ENCODE data around the gene PCDHGA3.
"Not testable (repeated sequence)": the region's sequence is repeated elsewhere in the genome, so short reads cannot be mapped to it uniquely, and the experiment has no call there.

Gene PCDHGA3

DNA sequence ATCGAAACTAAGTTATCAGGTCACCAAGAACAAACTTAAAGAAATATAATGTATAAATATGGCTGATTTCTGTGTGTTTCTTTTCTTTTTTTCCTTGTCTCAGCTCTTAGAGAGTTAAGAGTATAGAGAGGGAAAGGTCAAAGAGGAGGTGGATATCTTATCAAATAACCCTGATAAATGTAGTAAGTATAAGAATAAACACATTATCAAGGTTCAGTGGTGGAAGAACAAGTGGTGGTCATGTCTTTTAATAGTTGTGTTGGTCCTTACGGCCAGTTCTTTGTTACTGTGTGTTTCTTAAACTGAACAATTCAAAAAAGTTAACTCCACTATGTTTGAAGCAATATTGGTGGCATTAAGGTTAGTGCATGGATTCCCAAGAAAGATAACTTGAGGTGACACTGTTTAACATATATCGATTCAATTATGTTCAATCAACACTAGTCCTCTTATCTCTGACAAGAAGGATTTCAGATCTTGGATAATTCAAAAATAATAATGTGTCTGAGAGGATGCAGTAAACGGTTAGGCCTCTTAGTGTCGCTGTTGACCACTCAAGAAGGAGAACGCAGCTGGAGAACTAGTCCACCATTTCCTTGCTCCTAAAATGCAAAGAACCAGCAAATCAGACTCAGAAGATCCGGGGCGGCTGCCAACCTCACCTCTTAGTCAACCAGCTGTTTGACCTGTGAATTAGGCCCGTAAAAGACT, at the start of gene PCDHGA3:
Gene PCDHGA3 (plus strand): TSS at position 588 of the 711 bp plus-strand sequence. CDS start 205 bp downstream, outside the sequence.
- DNase-seq: peak; percentile 43

DNA sequence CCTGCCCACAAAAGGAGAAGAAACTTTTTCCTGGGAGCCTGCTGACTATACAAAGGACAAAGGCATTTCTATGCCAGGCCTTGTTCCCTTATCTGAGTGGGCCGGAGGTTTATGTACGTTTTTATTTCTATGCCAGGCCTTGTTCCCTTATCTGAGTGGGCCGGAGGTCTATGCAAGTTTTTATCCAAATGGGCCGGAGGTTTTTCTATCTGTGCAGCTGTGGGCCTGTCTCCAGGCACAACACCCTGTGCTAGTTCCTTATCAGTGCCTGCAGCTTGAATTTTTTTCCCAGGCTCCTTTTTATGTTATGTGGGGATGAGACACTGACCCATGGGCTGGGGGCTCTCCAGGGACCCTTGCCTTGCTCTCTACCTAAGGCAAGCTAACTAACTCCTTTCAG, 45.3 kb upstream of the PCDHGA3 start:
- DNase-seq: no peak

DNA sequence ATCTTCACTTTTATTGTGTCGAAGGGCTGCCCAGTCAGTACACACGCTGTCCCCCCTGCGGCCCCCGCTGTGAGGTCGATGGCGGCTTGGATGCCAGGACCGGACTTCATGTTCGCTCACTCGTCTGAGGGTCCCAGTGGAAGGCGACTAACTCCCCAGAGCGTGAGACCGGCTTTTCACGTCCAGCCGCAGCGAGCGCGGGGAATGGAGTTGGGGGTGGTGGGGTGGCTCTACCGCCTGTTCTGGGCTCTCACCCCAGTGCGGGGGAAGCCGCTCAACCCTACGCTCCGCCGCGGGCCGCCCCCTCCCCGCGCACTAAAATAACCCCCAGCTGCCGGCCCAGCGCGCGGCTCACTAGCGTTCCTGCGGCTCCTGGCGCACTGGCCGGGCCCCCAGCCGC, 39.9 kb upstream of the PCDHGA3 start, which contains the start of gene SLC25A2:
Gene SLC25A2 (minus strand): TSS at position 294 of the 400 bp plus-strand sequence. CDS start 184 bp downstream, at position 110.
- DNase-seq: no peak

DNA sequence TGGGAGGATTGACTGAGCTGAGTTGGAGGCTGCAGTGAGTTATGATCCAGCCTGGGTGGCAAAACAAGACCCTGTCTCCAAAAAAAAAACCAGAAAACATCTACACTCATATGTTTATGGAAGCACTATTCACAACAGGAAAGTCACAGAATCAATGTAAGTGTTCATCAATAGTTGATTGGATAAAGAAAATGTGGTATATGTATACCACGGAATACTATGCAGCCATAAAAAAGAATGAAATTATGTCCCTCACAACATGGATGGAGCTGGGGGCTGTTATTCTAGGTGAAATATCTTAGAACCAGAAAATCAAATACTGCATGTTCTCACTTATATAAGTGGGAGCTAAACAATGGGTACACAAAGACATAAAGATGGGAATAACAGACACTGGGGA, 37.0 kb upstream of the PCDHGA3 start:
- no peak for DNase-seq

DNA sequence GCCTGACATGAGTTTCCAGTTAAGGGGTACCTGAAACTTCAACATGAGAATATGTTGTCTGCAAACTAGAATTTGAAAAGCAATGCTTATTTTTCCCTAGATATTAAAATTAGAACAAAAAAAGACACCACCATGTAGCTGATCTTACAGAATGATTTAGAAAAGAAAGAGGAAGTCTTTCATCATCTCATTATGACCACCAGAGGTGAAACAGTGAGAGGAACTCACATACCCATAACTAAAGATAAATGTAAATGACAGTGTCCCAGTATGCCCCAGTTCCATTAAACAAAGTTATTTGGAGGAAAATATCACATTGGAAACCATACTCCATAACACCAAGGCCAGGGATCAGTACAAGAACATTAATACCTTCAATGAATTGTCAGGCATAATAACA, 29.9 kb upstream of the PCDHGA3 start:
- DNase-seq: no peak

DNA sequence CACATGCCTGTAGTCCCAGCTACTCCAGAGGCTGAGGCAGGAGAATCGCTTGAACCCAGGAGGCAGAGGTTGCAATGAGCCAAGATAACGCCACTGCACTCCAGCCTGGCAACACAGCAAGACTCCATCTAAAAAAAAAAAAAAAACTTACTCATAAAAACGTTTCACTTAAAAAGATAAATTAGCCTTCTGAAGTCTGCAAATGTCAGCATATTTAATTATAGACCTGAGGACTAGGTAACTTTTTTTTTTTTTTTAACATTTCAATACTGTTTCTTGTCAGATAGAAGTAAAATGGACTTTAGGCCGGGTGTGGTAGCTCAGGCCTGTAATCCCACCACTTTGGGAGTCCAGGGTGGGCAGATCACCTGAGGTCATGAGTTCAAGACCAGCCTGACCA, 26.7 kb upstream of the PCDHGA3 start:
- not testable (repeated sequence) for DNase-seq

DNA sequence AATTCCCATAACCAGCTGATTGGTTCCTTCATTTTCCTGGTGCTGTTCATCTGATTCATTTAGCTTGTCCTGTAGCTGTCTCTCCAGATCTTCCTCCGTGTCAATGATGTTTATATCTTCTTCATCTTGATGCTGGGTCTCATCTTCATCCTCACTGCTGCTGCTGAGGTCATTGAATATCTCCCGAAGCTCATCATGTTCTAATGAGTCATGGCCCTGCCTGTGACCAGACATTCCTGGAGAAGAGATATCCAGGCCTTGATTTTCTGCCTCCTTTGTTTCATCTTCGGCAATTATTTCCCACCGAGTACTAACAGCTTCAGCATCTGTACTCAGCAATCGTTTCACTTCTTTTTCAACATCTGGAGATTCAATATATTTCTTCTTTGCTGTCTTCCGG, 24.4 kb upstream of the PCDHGA3 start:
- DNase-seq: peak; percentile 21

DNA sequence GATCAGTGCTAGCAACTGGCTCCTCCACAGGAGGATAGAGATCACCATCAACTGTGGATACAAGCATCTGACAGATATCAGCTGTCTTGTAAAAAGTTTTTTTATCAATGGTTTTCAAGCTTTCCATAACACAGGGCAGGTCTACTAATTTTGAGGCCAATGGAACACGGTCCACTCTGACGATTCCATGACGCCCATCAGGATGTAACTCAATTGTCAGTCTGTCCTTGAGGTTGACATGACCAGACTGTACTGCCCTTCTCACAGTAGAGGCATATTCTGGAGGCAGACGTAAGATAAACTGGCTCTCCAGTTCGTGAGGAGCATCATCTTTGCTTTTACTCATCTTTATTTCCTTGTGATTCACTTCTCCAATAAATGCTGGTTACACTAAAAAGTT, 23.9 kb upstream of the PCDHGA3 start:
- no peak for DNase-seq

DNA sequence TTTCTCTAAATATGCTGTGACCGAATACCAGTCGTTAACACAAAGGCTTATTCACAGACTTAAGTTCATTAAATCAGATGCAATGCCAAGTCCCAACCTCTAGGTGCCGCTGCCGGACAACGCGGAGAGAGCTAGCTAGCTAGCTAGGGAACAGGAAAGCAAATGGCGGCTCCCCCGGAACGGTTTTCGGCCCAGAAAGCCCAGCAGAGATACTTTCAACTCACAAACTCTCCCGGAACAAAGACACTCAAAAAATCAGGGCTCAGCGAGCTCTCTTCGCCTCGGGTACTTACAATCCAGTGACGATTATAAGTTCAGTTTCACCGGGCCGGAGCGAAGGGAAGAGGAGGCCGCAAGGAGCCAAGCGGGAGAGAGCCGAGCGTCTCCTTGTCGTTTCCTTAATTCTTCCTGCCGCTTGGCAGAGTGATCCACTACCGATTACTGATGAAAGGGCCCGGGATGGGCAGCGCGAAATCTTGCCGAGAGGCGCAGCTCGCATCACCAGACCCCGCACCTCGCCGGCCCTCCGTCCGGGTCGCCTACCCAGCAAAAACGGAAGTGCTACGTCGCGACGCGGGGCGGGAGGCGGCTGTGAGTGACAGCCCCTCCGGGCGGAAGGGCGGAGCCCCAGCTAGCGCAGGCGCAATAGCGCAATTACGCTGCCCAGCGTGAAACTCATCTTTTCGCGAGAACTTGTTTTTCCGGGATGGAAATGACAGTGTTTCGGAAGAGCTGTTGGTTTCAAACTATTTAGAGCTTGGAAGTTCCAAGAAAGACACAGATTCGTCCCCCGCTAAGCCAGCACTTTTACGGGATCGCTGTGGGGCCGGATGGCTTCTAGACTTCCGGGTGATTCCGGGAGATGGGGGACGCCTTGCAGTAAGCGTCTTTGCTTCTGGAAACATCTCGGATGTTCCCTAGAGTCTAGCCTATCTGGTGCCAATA, 23.1 kb upstream of the PCDHGA3 start, which contains the start of gene TAF7:
Gene TAF7 (minus strand): TSS at position 560 of the 945 bp plus-strand sequence. CDS start 740 bp downstream, outside the sequence.
- DNase-seq: peak; percentile 93

DNA sequence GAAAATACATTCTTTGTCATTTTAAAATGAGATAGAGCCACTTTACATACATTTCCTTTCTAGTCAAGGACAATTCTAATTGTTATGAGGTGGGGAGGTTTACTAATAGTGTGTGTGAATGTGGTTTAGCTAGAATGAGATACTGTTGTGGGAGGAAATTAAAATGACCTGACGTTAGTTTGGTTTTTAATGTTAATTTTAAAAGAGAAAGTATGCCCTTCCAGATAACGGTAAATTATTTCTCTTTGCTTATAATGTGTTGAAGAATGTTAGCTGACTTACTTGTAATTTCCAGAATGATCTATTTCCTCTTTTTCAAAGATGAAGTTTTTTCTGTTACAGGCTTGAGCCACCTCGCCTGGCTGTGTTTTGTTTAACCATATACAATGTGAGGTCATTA, 21.4 kb upstream of the PCDHGA3 start:
- DNase-seq: no peak

DNA sequence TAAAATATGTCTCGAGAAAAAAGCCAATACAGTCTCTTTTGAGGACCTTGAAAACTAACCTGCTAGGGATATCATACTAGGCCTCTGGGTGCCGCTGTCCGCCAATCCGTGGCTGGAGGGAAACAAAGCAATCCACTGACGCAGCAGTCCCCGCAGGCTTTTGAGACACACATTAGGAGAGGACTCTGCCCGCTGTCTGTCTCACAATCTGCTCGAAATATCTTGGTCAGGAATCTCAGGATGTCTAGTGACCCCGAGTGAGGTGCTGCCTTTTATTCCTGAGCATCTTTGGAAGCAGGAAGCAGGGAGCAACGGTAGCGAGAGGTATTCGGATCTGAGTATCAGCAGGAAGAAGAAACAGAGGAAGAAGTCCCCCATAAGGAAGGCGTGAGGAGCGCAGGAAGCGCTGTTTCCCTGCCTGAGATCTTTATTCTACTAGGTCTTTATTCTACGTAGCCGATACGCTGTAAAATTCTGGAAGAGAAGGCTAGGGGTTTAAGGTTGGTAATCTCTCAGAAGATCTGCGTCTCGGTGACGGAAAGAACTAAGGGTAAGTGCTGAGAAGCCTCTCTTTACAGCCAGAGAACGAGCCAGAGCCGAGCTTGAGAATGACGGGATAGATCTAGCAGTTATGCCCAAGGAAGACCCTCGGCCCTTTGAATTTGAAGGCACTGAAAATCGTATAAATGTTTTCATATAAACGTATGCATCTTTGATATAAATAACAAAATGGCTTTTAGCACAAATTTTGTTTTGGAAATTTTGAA, 17.4 kb upstream of the PCDHGA3 start:
- peak; percentile 77 for DNase-seq

DNA sequence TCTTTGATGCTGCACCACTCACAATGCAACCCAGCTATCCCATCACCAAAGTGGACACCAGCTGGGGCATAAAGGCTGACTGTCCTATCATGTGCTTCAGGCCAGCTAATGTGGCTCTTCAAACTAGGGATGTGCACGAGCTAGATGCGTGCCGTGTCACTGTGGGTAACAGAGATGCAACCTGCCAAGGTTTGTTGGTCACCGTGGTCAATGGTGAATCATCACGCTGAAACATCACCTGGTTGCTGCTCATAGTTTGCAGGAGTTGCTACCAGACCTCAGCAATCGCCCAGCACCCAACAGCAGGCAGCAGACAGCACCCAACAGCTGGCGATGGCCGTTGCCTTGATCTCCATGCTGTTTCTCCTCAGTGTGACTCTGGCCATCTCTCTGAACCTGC, 15.4 kb upstream of the PCDHGA3 start:
- DNase-seq: no peak

DNA sequence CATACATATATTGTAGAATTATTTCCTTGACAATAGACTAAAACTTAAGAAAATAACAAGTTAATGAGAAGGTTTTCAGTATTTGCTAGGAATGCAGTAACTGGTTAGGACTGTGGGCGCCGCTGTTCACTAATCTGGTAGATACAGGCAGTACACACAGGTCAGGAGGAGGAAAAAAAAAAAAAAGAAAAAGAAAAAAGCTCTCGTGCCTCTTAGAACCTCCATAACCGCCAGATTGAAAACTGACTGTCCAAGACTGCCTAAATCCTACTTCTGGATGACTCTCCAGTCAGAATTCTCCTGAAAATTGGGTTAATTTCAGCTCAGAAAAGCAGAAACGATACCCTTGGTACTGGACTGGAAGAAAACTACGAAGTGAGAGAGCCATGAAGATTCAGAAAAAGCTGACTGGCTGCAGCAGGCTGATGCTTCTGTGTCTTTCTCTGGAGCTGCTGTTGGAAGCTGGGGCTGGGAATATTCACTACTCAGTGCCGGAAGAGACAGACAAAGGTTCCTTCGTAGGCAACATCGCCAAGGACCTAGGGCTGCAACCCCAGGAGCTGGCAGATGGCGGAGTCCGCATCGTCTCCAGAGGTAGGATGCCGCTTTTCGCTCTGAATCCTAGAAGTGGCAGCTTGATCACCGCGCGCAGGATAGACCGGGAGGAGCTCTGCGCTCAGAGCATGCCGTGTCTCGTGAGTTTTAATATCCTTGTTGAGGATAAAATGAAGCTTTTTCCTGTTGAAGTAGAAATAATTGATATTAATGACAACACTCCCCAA, 13.1 kb upstream of the PCDHGA3 start, which contains the start of gene PCDHGA1:
Gene PCDHGA1 (plus strand): TSS at position 216 of the 782 bp plus-strand sequence.
- DNase-seq: peak; percentile 61

DNA sequence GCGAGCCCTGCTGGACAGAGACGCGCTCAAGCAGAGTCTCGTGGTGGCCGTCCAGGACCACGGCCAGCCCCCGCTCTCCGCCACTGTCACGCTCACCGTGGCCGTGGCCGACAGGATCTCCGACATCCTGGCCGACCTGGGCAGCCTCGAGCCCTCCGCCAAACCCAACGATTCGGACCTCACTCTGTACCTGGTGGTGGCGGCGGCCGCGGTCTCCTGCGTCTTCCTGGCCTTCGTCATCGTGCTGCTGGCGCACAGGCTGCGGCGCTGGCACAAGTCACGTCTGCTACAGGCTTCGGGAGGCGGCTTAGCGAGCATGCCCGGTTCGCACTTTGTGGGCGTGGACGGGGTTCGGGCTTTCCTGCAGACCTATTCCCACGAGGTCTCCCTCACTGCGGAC, 11.1 kb upstream of the PCDHGA3 start:
- not testable (repeated sequence) for DNase-seq

DNA sequence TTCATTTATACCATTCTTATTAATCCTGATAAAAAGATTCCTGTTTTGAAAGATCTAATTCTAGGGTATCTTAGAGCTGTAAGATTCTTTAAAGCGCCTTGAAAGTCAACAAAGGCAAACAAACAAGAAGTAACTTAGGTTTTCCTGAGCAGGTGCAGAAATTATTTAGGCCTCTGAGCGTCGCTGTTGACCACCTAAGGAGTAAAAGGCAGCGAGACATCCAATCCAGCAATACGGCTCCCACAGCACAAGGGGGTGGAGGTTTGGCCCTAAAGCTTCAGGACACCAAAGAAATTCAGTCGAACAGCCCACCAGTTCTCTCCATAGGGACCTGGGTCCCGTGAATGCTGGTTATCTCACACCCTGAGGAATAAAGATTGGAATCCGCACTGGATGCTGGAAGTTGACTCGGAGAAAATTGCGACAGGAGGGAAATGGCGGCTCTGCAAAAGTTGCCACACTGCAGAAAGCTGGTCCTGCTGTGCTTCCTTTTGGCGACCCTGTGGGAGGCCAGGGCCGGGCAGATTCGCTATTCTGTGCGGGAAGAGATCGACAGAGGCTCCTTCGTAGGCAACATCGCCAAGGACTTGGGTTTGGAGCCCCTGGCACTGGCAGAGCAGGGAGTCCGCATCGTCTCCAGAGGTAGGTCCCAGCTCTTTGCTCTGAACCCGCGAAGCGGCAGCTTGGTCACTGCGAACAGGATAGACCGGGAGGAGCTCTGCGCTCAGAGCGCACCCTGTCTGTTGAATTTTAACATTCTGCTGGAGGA, 4.9 kb upstream of the PCDHGA3 start, which contains the start of gene PCDHGA2:
Gene PCDHGA2 (plus strand): TSS at position 223 of the 769 bp plus-strand sequence.
- peak; percentile 60 for DNase-seq

DNA sequence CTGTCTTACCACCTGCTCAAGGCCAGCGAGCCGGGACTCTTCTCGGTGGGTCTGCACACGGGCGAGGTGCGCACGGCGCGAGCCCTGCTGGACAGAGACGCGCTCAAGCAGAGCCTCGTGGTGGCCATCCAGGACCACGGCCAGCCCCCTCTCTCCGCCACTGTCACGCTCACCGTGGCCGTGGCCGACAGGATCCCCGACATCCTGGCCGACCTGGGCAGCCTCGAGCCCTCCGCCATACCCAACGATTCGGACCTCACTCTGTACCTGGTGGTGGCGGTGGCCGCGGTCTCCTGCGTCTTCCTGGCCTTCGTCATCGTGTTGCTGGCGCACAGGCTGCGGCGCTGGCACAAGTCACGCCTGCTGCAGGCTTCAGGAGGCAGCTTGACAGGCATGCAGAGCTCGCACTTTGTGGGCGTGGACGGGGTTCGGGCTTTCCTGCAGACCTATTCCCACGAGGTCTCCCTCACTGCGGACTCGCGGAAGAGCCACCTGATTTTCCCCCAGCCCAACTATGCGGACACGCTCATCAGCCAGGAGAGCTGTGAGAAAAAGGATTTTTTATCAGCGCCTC, 2.8 kb upstream of the PCDHGA3 start:
- DNase-seq: not testable (repeated sequence)

DNA sequence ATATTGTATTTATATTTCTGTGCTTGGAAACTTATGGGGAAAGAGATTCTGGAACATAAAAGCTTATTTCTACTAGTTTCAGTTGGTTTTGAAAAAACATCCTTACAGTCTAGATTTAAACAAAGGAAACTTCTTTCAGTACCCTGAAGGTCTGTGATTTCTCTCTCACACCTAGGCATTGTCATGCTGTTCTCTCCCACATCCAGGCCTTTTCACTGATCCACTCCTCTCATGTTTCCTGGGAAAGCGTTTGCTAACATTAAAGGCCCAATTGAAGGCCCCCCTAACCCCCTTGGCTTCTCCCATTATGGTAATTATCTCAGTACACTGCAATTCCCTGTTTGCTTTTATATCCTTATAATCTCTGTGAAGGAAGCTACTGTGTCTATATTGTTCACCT, 856 bp upstream of the PCDHGA3 start:
- DNase-seq: no peak

DNA sequence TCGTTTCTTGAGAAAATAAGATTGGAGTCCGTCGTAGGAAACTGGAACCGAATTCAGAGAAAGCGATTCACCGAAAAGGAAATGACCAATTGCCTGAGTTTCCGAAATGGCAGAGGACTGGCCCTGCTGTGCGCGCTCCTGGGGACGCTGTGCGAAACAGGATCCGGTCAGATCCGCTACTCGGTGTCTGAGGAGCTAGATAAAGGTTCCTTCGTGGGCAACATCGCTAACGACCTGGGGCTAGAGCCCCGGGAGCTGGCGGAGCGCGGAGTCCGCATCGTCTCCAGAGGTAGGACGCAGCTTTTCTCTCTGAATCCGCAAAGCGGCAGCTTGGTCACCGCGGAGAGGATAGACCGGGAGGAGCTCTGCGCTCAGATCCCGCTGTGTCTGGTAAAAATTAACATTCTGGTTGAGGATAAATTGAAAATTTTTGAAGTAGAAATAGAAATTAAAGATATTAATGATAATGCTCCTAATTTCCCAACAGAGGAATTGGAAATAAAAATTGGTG, 379 bp downstream of the PCDHGA3 start:
- no peak for DNase-seq

DNA sequence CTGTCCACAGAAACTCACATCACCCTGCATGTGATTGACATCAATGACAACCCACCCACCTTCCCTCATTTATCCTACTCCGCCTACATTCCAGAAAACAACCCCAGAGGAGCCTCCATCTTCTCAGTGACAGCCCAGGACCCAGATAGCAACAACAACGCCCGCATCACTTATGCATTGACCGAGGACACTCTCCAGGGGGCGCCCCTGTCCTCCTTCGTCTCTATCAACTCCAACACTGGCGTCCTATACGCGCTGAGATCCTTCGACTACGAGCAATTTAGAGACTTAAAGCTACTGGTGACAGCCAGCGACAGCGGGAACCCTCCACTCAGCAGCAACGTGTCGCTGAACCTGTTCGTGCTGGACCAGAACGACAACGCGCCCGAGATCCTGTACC, 1.7 kb downstream of the PCDHGA3 start:
- DNase-seq: no peak

DNA sequence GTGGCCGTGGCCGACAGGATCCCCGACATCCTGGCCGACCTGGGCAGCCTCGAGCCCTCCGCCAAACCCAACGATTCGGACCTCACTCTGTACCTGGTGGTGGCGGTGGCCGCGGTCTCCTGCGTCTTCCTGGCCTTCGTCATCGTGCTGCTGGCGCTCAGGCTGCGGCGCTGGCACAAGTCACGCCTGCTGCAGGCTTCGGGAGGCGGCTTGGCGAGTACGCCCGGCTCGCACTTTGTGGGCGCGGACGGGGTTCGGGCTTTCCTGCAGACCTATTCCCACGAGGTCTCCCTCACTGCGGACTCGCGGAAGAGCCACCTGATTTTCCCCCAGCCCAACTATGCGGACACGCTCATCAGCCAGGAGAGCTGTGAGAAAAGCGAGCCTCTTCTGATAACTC, 2.4 kb downstream of the PCDHGA3 start:
- DNase-seq: not testable (repeated sequence)

Data from EL (cell line).